ENCODE results near the gene IL19. TPM values are rescaled to one million over a fixed set of nuclear protein-coding genes. Genes with fewer than 3 reads are reported as not detected.

IL19 gene
- total RNA-seq, 1 donor from 2014 or later: not detected

DNA sequence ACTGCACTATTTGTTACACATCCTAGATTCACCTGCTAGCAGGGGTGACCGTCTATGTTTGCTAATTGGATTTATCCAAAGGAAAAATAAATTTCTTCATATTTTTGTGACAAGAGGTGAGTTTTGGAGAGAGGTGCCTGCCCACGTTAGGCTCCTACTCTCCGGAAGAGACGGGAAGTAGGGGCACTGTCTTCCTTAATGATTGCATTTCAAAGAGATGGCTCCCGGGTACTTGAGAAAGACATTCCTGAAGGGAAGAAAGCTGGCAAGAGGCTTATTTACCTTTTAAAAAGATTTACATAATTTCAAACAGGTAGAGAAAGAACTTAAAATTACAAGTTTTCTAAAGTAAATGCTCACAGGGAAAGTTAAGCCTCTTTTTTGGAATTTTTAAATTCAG lies 18.7 kb upstream of the IL19 start:
- no peak for DNase-seq (ENCODE audit: extremely low spot score, unreplicated experiment)
- TF ChIP-seq CTCF (IDR thresholded peaks at IDR 0.05): no peak
- no peak overlapping the region for H3K4me3 Mint-ChIP-seq (ENCODE audit: unreplicated experiment)
- no peaks in the 10 kb centered on the region for H3K9me3 Mint-ChIP-seq (ENCODE audit: unreplicated experiment)
- H3K4me1 Mint-ChIP-seq (ENCODE audit: unreplicated experiment): no peaks in the 10 kb centered on the region
- no peaks in the 10 kb centered on the region for H3K36me3 Mint-ChIP-seq (ENCODE audit: unreplicated experiment)
- peaks cover 31% of the 10 kb centered on the region for H3K27me3 Mint-ChIP-seq (ENCODE audit: unreplicated experiment)
- no peak overlapping the region for H3K27ac Mint-ChIP-seq (ENCODE audit: unreplicated experiment)

- H3K27ac Mint-ChIP-seq (ENCODE audit: unreplicated experiment): no peak overlapping the region
- no peak for DNase-seq (ENCODE audit: extremely low spot score, unreplicated experiment)
- H3K4me1 Mint-ChIP-seq (ENCODE audit: unreplicated experiment): no peaks in the 10 kb centered on the region
- H3K36me3 Mint-ChIP-seq (ENCODE audit: unreplicated experiment): no peaks in the 10 kb centered on the region
- H3K4me3 Mint-ChIP-seq (ENCODE audit: unreplicated experiment): no peak overlapping the region
- H3K27me3 Mint-ChIP-seq (ENCODE audit: unreplicated experiment): peaks cover 31% of the 10 kb centered on the region
- no peak for TF ChIP-seq CTCF (IDR thresholded peaks at IDR 0.05)
- no peaks in the 10 kb centered on the region for H3K9me3 Mint-ChIP-seq (ENCODE audit: unreplicated experiment)
These were observed 18.1 kb upstream of the IL19 start for GRCh38 chr1:206752481-206752880.

GRCh38 chr1:206753141-206753540 lies 17.4 kb upstream of the IL19 start:
- H3K27ac Mint-ChIP-seq (ENCODE audit: unreplicated experiment): no peak overlapping the region
- H3K27me3 Mint-ChIP-seq (ENCODE audit: unreplicated experiment): peaks cover 31% of the 10 kb centered on the region
- no peak overlapping the region for H3K4me3 Mint-ChIP-seq (ENCODE audit: unreplicated experiment)
- no peak for DNase-seq (ENCODE audit: extremely low spot score, unreplicated experiment)
- H3K9me3 Mint-ChIP-seq (ENCODE audit: unreplicated experiment): no peaks in the 10 kb centered on the region
- no peaks in the 10 kb centered on the region for H3K4me1 Mint-ChIP-seq (ENCODE audit: unreplicated experiment)
- TF ChIP-seq CTCF (IDR thresholded peaks at IDR 0.05): no peak
- no peaks in the 10 kb centered on the region for H3K36me3 Mint-ChIP-seq (ENCODE audit: unreplicated experiment)

DNA sequence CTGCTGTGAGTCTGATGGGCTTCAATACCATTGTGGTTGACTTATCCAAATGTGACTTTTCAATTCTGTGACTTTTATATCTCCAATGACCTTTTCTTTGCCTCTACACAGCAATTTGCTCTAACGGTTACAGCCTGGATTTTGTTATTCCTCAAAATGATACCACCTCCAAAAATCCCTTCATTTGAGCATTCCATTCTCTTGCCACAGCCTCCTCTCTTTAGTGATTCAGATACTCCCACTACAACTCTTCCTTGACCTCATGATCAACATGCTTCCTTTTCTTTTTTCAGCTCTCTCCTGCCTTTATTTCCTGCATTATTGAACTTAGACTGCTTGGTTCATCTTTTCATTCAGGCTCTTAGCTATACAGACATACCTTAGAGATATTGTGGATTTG lies 16.6 kb upstream of the IL19 start:
- Mint-ChIP-seq H3K36me3 (ENCODE audit: unreplicated experiment) (no peaks in the 10 kb centered on the region), H3K9me3 (ENCODE audit: unreplicated experiment) (no peaks in the 10 kb centered on the region), H3K4me3 (ENCODE audit: unreplicated experiment) (no peak overlapping the region), H3K27ac (ENCODE audit: unreplicated experiment) (no peak overlapping the region), H3K27me3 (ENCODE audit: unreplicated experiment) (peaks cover 31% of the 10 kb centered on the region), H3K4me1 (ENCODE audit: unreplicated experiment) (no peaks in the 10 kb centered on the region)
- DNase-seq (ENCODE audit: extremely low spot score, unreplicated experiment): no peak
- no peak for TF ChIP-seq CTCF (IDR thresholded peaks at IDR 0.05)

- Mint-ChIP-seq H3K9me3 (ENCODE audit: unreplicated experiment) (no peaks in the 10 kb centered on the region), H3K27me3 (ENCODE audit: unreplicated experiment) (peaks cover 25% of the 10 kb centered on the region), H3K36me3 (ENCODE audit: unreplicated experiment) (no peaks in the 10 kb centered on the region), H3K4me1 (ENCODE audit: unreplicated experiment) (no peaks in the 10 kb centered on the region), H3K27ac (ENCODE audit: unreplicated experiment) (no peak overlapping the region), H3K4me3 (ENCODE audit: unreplicated experiment) (no peak overlapping the region)
- DNase-seq (ENCODE audit: extremely low spot score, unreplicated experiment): no peak
- TF ChIP-seq CTCF (IDR thresholded peaks at IDR 0.05): no peak
These were observed 12.9 kb upstream of the IL19 start for GRCh38 chr1:206757524-206758266.
